NCI-H345 treated with DMSO at 0.1 percent for 48 hours (cell line): ENCODE results near the gene TLE6.
"Not testable (repeated sequence)": the region's sequence is repeated elsewhere in the genome, so short reads cannot be mapped to it uniquely, and the experiment has no call there.

Experiments
- DNase-seq: peaks from one replicate; lab custom pipeline; 2025; ENCODE audit not compliant: unreplicated experiment; lab: John Stamatoyannopoulos, UW

Gene TLE6

GRCh38 chr19:3001235-3001800, 24.0 kb downstream of the TLE6 start:
- no peak for DNase-seq

- no peak for DNase-seq
Measured at GRCh38 chr19:3003046-3003445, 25.7 kb downstream of the TLE6 start.

GRCh38 chr19:3004522-3004921, 27.2 kb downstream of the TLE6 start:
- no peak for DNase-seq

GRCh38 chr19:3005345-3005744, 28.0 kb downstream of the TLE6 start:
- no peak for DNase-seq

GRCh38 chr19:3006075-3006767, 28.9 kb downstream of the TLE6 start:
- no peak for DNase-seq

GRCh38 chr19:3007975-3008374, 30.6 kb downstream of the TLE6 start:
- DNase-seq: no peak

DNA sequence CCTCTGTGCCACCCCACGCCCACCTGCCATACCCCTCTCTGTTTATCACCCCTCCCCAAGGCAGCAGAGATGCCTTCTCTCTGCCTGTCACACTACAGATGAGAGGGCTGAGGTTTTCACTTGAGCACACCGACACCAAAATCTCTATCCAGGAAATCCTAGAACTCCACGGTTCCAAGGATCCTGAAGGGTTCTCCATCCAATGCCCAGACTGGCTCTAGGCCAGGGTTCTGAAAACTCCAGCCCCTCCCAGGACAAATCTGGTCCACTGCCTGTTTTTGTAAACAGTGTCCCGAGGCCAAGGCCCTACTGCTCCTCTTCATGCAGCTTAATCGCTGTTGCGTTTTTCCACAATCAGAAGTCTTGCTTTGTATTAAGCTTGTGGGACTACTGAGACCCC, 31.6 kb downstream of the TLE6 start:
- no peak for DNase-seq

DNA sequence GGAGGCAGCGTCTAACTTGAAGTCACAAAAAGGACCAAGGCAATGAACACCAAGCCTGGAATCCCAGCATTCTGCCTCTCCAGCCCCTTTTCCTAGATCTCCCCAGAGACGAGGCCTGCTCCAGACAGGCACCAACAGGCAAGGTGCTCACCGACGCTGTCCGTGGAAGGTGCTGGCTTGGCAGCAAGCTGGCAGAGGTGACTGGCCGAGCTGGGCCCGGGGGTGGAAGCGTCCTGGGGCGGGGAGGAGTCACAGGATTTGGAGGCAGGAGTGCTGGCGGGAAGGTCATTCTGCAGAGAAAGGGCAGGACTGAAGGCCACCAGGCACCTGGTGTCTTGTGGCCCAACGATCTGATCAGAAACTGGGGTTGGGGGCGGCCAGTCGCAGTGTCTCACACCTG, 33.5 kb downstream of the TLE6 start:
- no peak for DNase-seq

DNA sequence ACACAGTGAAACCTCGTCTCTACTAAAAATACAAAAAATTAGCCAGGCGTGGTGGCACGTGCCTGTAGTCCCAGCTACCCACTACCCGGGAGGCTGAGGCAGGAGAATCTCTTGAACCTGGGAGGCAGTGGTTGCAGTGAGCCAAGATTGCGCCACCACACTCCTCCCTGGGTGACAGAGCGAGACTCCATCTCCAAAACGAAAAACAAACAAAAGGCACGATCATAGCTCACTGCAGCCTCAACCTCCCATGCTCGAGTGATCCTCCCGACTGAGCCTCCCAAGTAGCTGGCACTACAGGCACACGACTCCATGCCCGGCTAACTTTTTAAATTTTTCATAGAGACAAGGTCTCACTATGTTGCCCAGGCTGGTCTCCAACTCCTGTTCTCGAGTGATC, 34.7 kb downstream of the TLE6 start:
- not testable (repeated sequence) for DNase-seq

DNA sequence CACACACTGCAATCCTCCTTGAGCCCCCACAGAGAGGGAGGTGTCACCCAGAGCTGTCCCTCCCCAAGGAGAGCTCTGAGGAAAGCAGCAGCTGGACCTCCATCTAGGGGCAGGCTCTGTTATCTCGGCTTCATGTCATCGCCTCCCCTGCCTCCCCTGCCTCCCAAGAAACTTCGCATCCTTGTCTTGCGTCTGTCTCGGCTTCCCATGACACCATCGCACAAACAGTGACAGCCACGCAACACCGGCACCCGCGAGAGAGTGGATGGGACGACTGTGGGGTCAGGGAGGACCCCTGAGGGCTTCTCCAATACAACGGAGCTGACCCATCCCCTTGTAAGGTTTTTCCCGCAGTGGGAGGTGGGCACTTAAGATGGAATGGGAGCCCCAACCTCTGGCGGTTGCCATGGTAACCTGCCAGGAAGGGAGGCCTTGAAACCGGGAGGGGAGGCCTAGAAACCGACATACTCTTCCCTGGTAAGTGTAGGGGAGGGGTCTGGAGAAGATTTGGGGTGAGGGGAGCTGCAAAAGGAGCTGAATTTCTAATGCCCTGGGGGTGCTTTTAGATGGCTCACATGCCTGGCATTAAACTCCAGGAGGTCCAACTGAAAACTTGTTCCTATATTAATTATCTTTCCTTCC, 35.4 kb downstream of the TLE6 start:
- DNase-seq: no peak

GRCh38 chr19:3013263-3013725, 35.9 kb downstream of the TLE6 start:
- DNase-seq: no peak

- DNase-seq: no peak
Measured at GRCh38 chr19:3014135-3014534, 36.8 kb downstream of the TLE6 start.

DNA sequence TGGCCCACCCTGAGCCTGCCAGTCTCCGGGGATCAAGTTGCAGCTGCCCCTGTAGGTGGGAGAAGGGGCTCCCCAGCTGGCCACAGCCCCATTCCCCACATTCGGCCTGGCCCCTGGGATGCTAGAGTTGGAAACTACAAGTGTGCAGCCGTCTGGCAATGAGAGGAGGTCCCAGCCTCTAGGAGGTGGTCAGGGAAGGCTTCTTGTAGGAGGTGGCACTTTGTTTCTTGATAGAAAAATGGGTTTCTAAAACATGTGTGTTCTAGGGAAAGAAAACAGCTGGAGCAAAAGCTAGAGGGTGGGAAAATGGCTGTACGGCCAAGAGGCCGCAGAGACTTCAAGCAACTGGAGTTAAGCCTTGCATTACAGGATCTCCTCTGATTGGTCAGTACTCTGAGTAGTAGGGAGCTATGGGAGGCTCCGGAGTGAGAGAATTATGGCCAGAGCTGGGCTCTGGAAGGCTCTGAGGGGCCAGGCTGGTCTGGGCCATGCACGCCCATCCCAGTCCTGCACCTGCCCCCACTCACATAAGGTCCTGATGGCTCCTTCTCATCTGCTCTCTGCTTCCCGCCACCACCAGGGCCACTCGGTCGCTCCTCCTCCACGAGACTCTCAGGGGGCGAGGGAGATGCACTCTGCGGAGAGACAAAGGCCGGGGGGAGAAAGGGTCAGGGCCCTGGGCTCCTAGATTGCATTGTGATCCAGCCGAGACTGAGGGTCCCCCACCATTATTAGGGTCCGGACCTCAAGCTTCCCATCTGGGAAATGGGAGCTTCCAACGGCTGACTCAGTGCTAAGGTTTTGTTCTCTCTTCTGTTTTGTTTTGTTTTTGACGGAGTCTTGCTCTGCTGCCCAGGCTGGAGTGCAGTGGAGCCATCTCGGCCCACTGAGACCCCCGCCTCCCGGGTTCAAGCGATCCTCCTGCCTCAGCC, 38.0 kb downstream of the TLE6 start:
- DNase-seq: no peak

DNA sequence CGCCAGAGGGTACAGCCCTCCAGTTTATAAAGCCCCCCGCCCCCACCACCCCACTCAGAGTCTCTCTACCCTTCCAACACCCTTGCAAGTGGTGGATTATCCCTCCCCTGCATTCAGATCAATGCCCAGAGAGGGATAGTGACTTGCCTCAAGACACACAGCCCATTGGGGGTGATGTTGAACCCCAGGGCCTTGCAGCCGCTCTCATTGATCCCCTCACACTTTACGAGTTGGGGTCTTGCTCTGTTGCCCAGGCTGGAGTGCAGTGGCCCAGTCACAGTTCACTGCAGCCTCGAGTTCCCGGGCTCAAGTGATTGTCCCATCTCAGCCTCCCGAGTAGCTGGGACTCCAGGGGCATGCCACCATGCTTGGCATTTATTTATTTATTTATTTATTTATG, 40.6 kb downstream of the TLE6 start:
- no peak for DNase-seq

- DNase-seq: no peak
Measured at GRCh38 chr19:3019211-3019854, 42.0 kb downstream of the TLE6 start.

DNA sequence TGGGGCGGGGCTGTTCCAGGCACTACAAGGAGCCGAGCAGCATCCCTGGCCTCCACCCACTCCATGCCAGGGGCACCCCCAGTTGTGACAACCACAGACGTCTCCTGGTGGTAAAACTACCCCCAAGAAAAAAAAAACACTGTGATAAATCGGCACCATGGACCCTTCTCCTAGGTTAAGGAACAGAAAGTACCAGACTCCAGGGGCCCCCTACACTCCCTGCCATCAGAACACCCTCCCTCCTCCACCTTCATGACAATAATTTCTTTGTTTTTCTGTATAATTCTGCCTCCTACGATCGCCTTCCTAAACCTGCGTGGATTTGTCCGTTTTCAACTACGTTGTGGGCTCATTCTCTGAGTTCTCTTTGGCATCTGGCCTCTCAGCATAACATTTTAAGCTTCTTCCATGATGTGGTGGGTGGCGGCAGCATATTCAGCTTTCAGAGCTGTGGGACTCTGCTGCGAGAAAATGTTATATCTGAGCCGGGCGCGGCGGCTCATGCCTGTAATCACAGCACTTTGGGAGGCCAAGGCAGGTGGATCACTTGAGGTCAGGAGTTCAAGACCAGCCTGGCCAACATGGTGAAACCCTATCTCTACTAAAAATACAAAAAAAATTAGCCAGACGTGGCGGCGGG, 43.1 kb downstream of the TLE6 start:
- no peak for DNase-seq

DNA sequence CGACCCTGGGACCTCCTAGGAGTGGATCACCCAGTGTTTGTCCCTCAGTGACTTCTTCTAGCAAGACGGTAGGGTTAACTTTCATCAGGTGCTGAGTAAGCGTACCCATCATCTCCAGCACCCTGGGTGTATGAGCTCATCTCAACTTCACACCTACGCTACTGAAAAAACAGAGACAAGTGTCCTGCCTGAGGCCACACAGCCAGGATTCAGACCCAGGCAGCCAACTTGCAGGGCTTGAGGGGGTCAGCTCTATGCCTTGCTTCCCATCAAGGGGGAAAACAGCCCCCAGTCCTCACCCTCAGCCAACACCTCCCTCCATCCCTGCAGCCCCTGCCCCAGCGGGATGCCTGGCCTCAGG, 47.1 kb downstream of the TLE6 start:
- no peak for DNase-seq

DNA sequence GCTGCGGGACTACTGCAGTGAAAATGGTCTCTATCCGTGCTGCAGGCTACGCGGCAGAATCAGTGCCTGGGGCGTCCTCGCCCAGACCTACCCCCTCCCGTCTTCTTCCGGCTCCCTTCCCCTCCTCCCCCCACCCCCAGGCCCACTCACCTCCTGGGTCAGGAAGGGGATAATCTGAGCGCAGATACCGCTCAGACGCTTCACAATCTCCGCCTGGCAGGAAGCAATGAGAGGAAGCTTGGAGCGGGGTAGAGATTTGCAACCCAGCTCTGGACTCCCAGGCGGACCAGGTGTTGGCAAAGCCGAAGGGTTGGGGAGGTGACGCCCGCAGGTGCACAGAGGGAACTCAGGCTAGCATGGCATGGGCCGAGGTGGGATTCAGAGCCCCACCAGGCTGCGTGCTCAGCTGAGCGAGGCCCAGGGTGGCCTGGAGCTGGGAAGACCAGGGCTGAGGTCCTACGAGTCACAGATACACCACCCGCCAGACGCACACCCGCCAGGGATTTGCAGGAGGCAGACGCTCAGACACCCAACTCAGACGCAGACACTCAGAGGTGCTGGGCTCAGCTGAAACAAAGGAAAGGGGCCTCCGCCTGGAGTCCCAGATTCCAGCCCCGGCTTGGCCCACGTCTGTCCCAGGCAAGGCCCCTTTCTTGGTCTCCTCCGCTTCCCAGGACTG, 47.6 kb downstream of the TLE6 start:
- no peak for DNase-seq

DNA sequence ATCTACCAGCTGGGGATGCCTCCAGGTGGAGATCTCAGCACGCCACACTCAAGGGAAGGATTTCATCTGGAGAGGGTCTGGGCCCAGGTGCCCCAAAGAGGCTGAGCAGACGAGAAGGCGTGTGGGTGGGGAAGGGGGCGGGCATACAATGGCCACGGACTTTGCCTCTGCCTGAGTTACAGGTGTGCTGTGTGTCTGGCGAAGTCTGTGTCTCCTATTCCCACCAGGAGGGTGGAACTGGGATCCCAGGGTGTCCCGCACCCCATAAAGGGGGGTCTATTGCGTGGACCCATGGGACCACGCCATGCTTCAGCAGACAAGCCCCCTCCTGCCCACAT, 48.2 kb downstream of the TLE6 start:
- no peak for DNase-seq

- no peak for DNase-seq
Measured at GRCh38 chr19:3026768-3027167, 49.4 kb downstream of the TLE6 start.
